Keratinocyte (primary cell): ENCODE data around the gene CRBN. TPM values are rescaled to one million over a fixed set of nuclear protein-coding genes. Genes with fewer than 3 reads are reported as not detected.

Experiments used
- DNase-seq: peaks from one replicate; pipeline ENCODE4 v3.0.0-alpha.2; 2011; ENCODE audit warnings: low read depth, missing footprints, low spot score
- FAIRE-seq: peaks from 2 replicates; lab custom pipeline; 2011; peaks lifted over from hg19 to GRCh38; lab: Jason Lieb, UNC
- H2AFZ ChIP-seq: 2 replicates; pipeline ENCODE4 v1.6.0; 2012; ENCODE audit warnings: low read length, control low read depth, inconsistent platforms; ENCODE audit not compliant: control insufficient read depth
- H3K27ac ChIP-seq: 2 replicates; pipeline ENCODE4 v1.5.1; 2011; ENCODE audit warnings: low read length; ENCODE audit not compliant: control insufficient read depth, insufficient read depth
- H3K27me3 ChIP-seq: 3 replicates; pipeline ENCODE4 v1.6.0; 2011; ENCODE audit warnings: low read length; ENCODE audit not compliant: control insufficient read depth, insufficient read depth; ENCODE audit errors: extremely low read depth
- H3K36me3 ChIP-seq, 2 experiments: 2 replicates in 1 of 2; 3 replicates in 1 of 2; pipeline ENCODE4 v1.5.1; 2011; ENCODE audit warnings: low read length in 2 of 2, mild to moderate bottlenecking in 1 of 2; ENCODE audit not compliant: control insufficient read depth in 2 of 2, insufficient read depth in 2 of 2; ENCODE audit errors: extremely low read depth in 1 of 2
- H3K4me1 ChIP-seq: 3 replicates; pipeline ENCODE4 v1.5.1; 2011; ENCODE audit warnings: low read length; ENCODE audit not compliant: control insufficient read depth, insufficient read depth; ENCODE audit errors: extremely low read depth
- H3K4me2 ChIP-seq: 3 replicates; pipeline ENCODE4 v1.6.0; 2011; ENCODE audit warnings: low read depth, low read length; ENCODE audit not compliant: control insufficient read depth, insufficient read depth; ENCODE audit errors: extremely low read depth
- H3K4me3 ChIP-seq, 3 experiments: fragments of 200-600 bp in 1 of 3; sonication (generic) in 1 of 3; 2 replicates in 2 of 3; 3 replicates in 1 of 3; pipeline ENCODE4 v1.5.1; 2011 to 2016; ENCODE audit warnings: low read length in 3 of 3, mild to moderate bottlenecking in 3 of 3, control low read depth in 2 of 3, inconsistent platforms in 1 of 3, low read depth in 1 of 3, mixed read lengths in 1 of 3, mixed run types in 1 of 3, moderate library complexity in 1 of 3; ENCODE audit not compliant: control insufficient read depth in 2 of 3, insufficient read depth in 2 of 3; ENCODE audit errors: extremely low read depth in 1 of 3
- H3K79me2 ChIP-seq: 2 replicates; pipeline ENCODE4 v1.6.0; 2012; ENCODE audit warnings: low read length; ENCODE audit not compliant: control insufficient read depth, insufficient read depth
- H3K9ac ChIP-seq: 3 replicates; pipeline ENCODE4 v1.6.0; 2011; ENCODE audit warnings: low read length; ENCODE audit not compliant: control insufficient read depth, insufficient read depth; ENCODE audit errors: extremely low read depth
- H3K9me1 ChIP-seq: 3 replicates; pipeline ENCODE4 v1.6.0; 2011; ENCODE audit warnings: low read length; ENCODE audit not compliant: control insufficient read depth, insufficient read depth; ENCODE audit errors: extremely low read depth
- H3K9me3 ChIP-seq: 2 replicates; pipeline ENCODE4 v1.5.1; 2012; ENCODE audit warnings: low read depth, low read length; ENCODE audit not compliant: control insufficient read depth
- H4K20me1 ChIP-seq: 3 replicates; pipeline ENCODE4 v1.6.0; 2011; ENCODE audit warnings: low read length; ENCODE audit not compliant: control insufficient read depth, insufficient read depth; ENCODE audit errors: extremely low read depth
- EZH2 ChIP-seq: IDR thresholded peaks from one replicate; pipeline ENCODE4 v1.6.1; 2012; ENCODE audit warnings: inconsistent platforms, mild to moderate bottlenecking, low read length, moderate library complexity
- dilution Hi-C: fragments of 300-500 bp; cut with MboI; formaldehyde crosslinking; loops from one replicate; pipeline ENCODE4 v1.7.0; 2020; ENCODE audit warnings: low sequenced_read_pairs; ENCODE audit not compliant: extremely low pct_ligation_motif_present
- polyA plus RNA-seq, 5 experiments: library from polyadenylated mRNA; depleted of rRNA in 3 of 5; stranded (reverse) in 3 of 5; stranded (forward) in 1 of 5; unstranded in 1 of 5; fragments of >200 nt; gene quantifications; 1 replicate in 1 of 5; 2 replicates in 3 of 5; 3 replicates in 1 of 5; pipeline versions ENCODE4 v1.2.1 to v1.2.3, GENCODE V29; 2011 to 2012; ENCODE audit warnings: missing spikeins in 2 of 5, low read depth in 1 of 5, low replicate concordance in 1 of 5
- TF ChIP-seq, protein P1 (sequence below), 3 experiments: IDR thresholded peaks in 1 of 3; conservative IDR thresholded peaks in 1 of 3; optimal IDR thresholded peaks in 1 of 3; 2 replicates in 2 of 3; 3 replicates in 1 of 3; pipeline versions ENCODE3 to v1.5.1; 2011; ENCODE audit warnings: low read length in 3 of 3, mild to moderate bottlenecking in 3 of 3, moderate library complexity in 2 of 3, control low read depth in 1 of 3, inconsistent platforms in 1 of 3; ENCODE audit not compliant: insufficient read depth in 2 of 3; ENCODE audit errors: extremely low read depth in 1 of 3

CRBN gene
- polyA plus RNA-seq, 1 donor (not counting 4 experiments of a cell fraction or from before 2014, with no cell fraction given), result 37.7 TPM

DNA sequence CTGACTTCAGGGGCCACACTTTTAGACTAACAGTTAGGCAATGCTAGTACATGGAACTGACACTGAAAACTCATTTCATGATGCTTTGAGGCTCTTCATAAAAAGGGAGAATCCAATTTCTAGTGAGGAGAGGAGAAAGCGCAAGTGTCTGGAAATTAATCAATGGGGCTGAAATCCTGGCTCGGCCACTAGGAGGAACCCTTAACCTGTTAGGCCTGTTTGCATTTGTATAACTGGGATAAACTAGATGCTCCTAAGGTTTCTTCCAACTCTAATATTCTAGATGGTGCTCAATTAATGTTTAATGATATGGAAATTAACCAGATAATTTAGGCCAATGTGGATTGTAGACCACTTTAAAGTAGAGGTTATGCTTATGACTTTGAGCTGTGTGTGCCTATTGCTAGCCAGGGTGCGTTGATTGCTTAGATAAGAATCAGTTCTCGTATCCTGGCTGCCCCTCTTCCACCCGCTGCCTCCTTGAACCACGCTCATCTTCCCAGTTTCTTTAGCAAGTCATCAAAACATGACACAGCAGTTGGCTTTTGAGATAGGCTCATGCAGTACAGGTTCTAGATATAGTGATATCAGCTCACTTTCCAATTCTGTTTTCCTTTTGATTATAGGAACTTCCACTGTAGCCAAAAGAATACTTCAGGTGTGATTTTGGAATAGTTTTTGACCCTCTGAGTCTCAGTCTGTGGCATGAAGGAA, 16.8 kb upstream of the CRBN start:
- no peaks in the 10 kb centered on the region for H3K36me3 ChIP-seq
- no peaks in the 10 kb centered on the region for H3K27me3 ChIP-seq
- no peak overlapping the region for H3K9ac ChIP-seq
- H3K9me1 ChIP-seq, result no peaks in the 10 kb centered on the region
- H3K9me3 ChIP-seq, result no peaks in the 10 kb centered on the region
- no peak overlapping the region for H3K27ac ChIP-seq
- no peak overlapping the region for H3K4me2 ChIP-seq
- dilution Hi-C loops, result no loop called here
- DNase-seq, result no peak
- no peak overlapping the region for H3K4me3 ChIP-seq
- no peaks in the 10 kb centered on the region for H3K79me2 ChIP-seq
- no peak for FAIRE-seq
- H4K20me1 ChIP-seq, result no peaks in the 10 kb centered on the region
- TF ChIP-seq, protein P1, sequence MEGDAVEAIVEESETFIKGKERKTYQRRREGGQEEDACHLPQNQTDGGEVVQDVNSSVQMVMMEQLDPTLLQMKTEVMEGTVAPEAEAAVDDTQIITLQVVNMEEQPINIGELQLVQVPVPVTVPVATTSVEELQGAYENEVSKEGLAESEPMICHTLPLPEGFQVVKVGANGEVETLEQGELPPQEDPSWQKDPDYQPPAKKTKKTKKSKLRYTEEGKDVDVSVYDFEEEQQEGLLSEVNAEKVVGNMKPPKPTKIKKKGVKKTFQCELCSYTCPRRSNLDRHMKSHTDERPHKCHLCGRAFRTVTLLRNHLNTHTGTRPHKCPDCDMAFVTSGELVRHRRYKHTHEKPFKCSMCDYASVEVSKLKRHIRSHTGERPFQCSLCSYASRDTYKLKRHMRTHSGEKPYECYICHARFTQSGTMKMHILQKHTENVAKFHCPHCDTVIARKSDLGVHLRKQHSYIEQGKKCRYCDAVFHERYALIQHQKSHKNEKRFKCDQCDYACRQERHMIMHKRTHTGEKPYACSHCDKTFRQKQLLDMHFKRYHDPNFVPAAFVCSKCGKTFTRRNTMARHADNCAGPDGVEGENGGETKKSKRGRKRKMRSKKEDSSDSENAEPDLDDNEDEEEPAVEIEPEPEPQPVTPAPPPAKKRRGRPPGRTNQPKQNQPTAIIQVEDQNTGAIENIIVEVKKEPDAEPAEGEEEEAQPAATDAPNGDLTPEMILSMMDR (optimal IDR thresholded peaks at IDR 0.05 in 1 of 3, IDR thresholded peaks at IDR 0.05 in 1 of 3, conservative IDR thresholded peaks at IDR 0.05 in 1 of 3; ENCODE audit: extremely low read depth in 1 of 3, insufficient read depth in 2 of 3, low read length in 3 of 3), result peak; percentile 49 to 66 (median 63)
- TF ChIP-seq EZH2, result no peak
- H2AFZ ChIP-seq, result no peak overlapping the region
- no peaks in the 10 kb centered on the region for H3K4me1 ChIP-seq

GRCh38 chr3:3194861-3195260, 15.4 kb upstream of the CRBN start:
- Histone ChIP-seq H3K27ac (no peak overlapping the region), H3K27me3 (no peaks in the 10 kb centered on the region), H3K4me3 (no peak overlapping the region), H3K4me2 (no peak overlapping the region), H3K79me2 (no peaks in the 10 kb centered on the region), H3K9ac (no peak overlapping the region), H3K9me3 (no peaks in the 10 kb centered on the region), H3K36me3 (no peaks in the 10 kb centered on the region), H3K9me1 (no peaks in the 10 kb centered on the region), H3K4me1 (no peaks in the 10 kb centered on the region), H2AFZ (no peak overlapping the region), H4K20me1 (no peaks in the 10 kb centered on the region)
- no peak for DNase-seq
- FAIRE-seq, result no peak
- TF ChIP-seq EZH2, result no peak
- TF ChIP-seq, protein P1 (optimal IDR thresholded peaks at IDR 0.05 in 1 of 3, IDR thresholded peaks at IDR 0.05 in 1 of 3, conservative IDR thresholded peaks at IDR 0.05 in 1 of 3; ENCODE audit: extremely low read depth in 1 of 3, insufficient read depth in 2 of 3, low read length in 3 of 3), result no peak
- dilution Hi-C loops, result no loop called here
